ENCODE measurements around the gene SRF. TPM values are rescaled to one million over a fixed set of nuclear protein-coding genes. Genes with fewer than 3 reads are reported as not detected.

Gene SRF
- total RNA-seq: 20.7 and 21.4 TPM in 2 replicates

GRCh38 chr6:43170931-43171706 lies at the start of gene SRF:
TSS of gene SRF (plus strand) at chr6:43171269. CDS start at chr6:43171657, 388 bp downstream.

GRCh38 chr6:43181942-43182860 lies 11.1 kb downstream of the SRF start, which contains the start of gene CUL9:
TSS of gene CUL9 (plus strand) at chr6:43182196. CDS start at chr6:43184311, 2,115 bp downstream.

GRCh38 chr6:43228951-43229802 lies 58.1 kb downstream of the SRF start, which contains the start of gene DNPH1:
TSS of gene DNPH1 (minus strand) at chr6:43229481. CDS start at chr6:43229456, 25 bp downstream.

Other genes starting within 250 kb of the SRF start
- 19.0 and 36.5 TPM in 2 replicates for gene CNPY3, start 241.8 kb upstream of the SRF start, total RNA-seq
- 0.25 TPM in 1 of 2 replicates, not detected in the other for gene GNMT, start 210.5 kb upstream of the SRF start, total RNA-seq
- gene PEX6, start 192.1 kb upstream of the SRF start, total RNA-seq: 24.9 and 68.6 TPM in 2 replicates
- gene PPP2R5D, start 186.7 kb upstream of the SRF start, total RNA-seq: 23.7 and 40.4 TPM in 2 replicates
- 67.7 and 89.1 TPM in 2 replicates for gene MEA1, start 157.3 kb upstream of the SRF start, total RNA-seq
- gene KLHDC3, start 157.0 kb upstream of the SRF start, total RNA-seq: 59.6 and 66.2 TPM in 2 replicates
- 81.2 and 132 TPM in 2 replicates for gene RRP36, start 149.6 kb upstream of the SRF start, total RNA-seq
- 58.9 and 83.6 TPM in 2 replicates for gene CUL7, start 117.4 kb upstream of the SRF start, total RNA-seq
- gene MRPL2, start 111.8 kb upstream of the SRF start, total RNA-seq: 18.0 and 25.0 TPM in 2 replicates
- 11.8 and 19.5 TPM in 2 replicates for gene KLC4, start 111.6 kb upstream of the SRF start, total RNA-seq
- 58.0 and 166 TPM in 2 replicates for gene PTK7, start 95.0 kb upstream of the SRF start, total RNA-seq
- gene CUL9, start 10.9 kb downstream of the SRF start, total RNA-seq: 26.0 and 39.2 TPM in 2 replicates
- gene DNPH1, start 58.2 kb downstream of the SRF start, total RNA-seq: 62.9 and 63.7 TPM in 2 replicates
- under 0.01 TPM in 1 of 2 replicates, not detected in the other for gene TTBK1, start 72.2 kb downstream of the SRF start, total RNA-seq
- not detected in 2 replicates for gene SLC22A7, start 127.0 kb downstream of the SRF start, total RNA-seq
- not detected in 2 replicates for gene CRIP3, start 137.6 kb downstream of the SRF start, total RNA-seq
- 5.5 and 7.5 TPM in 2 replicates for gene ZNF318, start 198.4 kb downstream of the SRF start, total RNA-seq

Measured in uterine smooth muscle cell (primary cell).